Heart right ventricle (tissue), 16 donors: ENCODE measurements around the gene IL1RAPL2. TPM values are rescaled to one million over a fixed set of nuclear protein-coding genes. Genes with fewer than 3 reads are reported as not detected.

Experiments
- ATAC-seq, 8 donors: fragments of 200-7000 bp; cut with Tn5 transposase; one replicate each; pipeline ENCODE4 v1.9.1; 2020; ENCODE audit warnings: mild to moderate bottlenecking in 8 of 8, moderate library complexity in 8 of 8, moderate number of reproducible peaks in 1 of 8
- DNase-seq, 2 donors: peaks; one replicate each; pipeline ENCODE4 v3.0.0-alpha.2; 2020
- H3K27ac ChIP-seq, 10 donors: fragments of 200-600 bp; sonication (generic) in 2 of 10; one replicate each; pipeline versions ENCODE4 v1.5.0 to v1.8.0; 2020 to 2022; ENCODE audit warnings: mild to moderate bottlenecking in 3 of 10
- H3K27me3 ChIP-seq, 7 donors: fragments of 200-600 bp; one replicate each; pipeline ENCODE4 v1.8.0; 2021 to 2022; ENCODE audit warnings: mild to moderate bottlenecking in 2 of 7
- H3K36me3 ChIP-seq, 9 donors: fragments of 200-600 bp; sonication (generic) in 1 of 9; one replicate each; pipeline versions ENCODE4 v1.5.0 to v1.8.0; 2020 to 2022; ENCODE audit warnings: mild to moderate bottlenecking in 2 of 9
- H3K4me1 ChIP-seq, 9 donors: fragments of 200-600 bp; sonication (generic) in 1 of 9; one replicate each; pipeline versions ENCODE4 v1.5.0 to v1.8.0; 2020 to 2022; ENCODE audit warnings: mild to moderate bottlenecking in 4 of 9
- H3K4me3 ChIP-seq, 10 donors: fragments of 200-600 bp; sonication (generic) in 2 of 10; one replicate each; pipeline versions ENCODE4 v1.5.0 to v1.8.0; 2020 to 2022; ENCODE audit warnings: mild to moderate bottlenecking in 7 of 10, moderate library complexity in 2 of 10
- H3K9me3 ChIP-seq, 11 donors: fragments of 200-600 bp in 10 of 11; sonication (generic) in 2 of 11; one replicate each; pipeline versions ENCODE4 v1.5.0 to v1.8.0; 2013 to 2022; ENCODE audit warnings: mild to moderate bottlenecking in 2 of 11, control low read depth in 1 of 11, moderate library complexity in 1 of 11
- WGBS, 2 donors: extraction: QIAGEN DNeasy Blood & Tissue Kit; methylation state at CpG; one replicate each; pipeline ENCODE4 v1.1.7; 2013; ENCODE audit warnings: inconsistent platforms in 1 of 2; 5-methylcytosine and 5-hydroxymethylcytosine counted together
- intact Hi-C, 10 donors: fragments of 100-400 bp; cut with DNase I; formaldehyde crosslinking; loops; one replicate each; pipeline versions ENCODE4 v1.11.1 to v1.14.2; 2022
- polyA plus RNA-seq, 2 donors: library from polyadenylated mRNA; stranded (reverse); fragments of 200-250 nt; gene quantifications; one replicate each; pipeline ENCODE4 v1.2.3, GENCODE V29; 2013
- total RNA-seq, 10 donors: library from RNA; stranded (reverse); fragmentation: NEBNext Ultra II Directional in 3 of 10; extraction: Animal tissue kit (Norgen Biotek cat#: 25700) in 3 of 10; gene quantifications; one replicate each; pipeline versions ENCODE4 v1.2.1 to v1.2.4, GENCODE V29; 2021 to 2023
- TF ChIP-seq, protein P1 (sequence below), 9 donors: fragments of 200-600 bp; sonication (generic) in 2 of 9; IDR thresholded peaks; one replicate each; pipeline versions ENCODE4 v1.5.0 to v1.8.0; 2021 to 2022; ENCODE audit warnings: antibody characterized with exemption in 9 of 9, mild to moderate bottlenecking in 5 of 9, moderate library complexity in 1 of 9
- donor health status: Arrhythmogenic right ventricular cardiomyopathy.
- donor health status: ischemic (EF 13 %, LVEDD 7.1; RV severe dilation, severe dysfunction).
- donor health status: healthy with polysubstance abuse.
- donor health status: DM: no; HTN: yes; CAD: no.
- donor health status: DM: no; HTN: no; CAD: no.
- donor health status: ischemic (EF 25% LVEDD 6.9; RV normal size, moderate dysfunction).
- donor health status: ischemic (EF 25% LVEDD 5.7; RV mildly dilated, moderate dysfunction).
- donor health status: healthy.
- donor health status: DM: yes; HTN: yes; CAD: no.
- donor health status: Ischemic cardiomyopathy.
- donor health status: ischemic (EF 35%, LVEDD 5.7; RV mildly dilated, moderate dysfunction).
- donor health status: nonischemic (EF 11% LVEDD 7.7; RV severe dilation, severe dysfunction).
- donor health status: DM: yes; HTN: yes; CAD: no.
- donor health status: PGD.
- donor health status: ischemic (EF 29% LVEDD 5.4; RV normal size, mild dysfunction).
- donor health status: nonischemic (EF 23%, LVEDD 6.1; RV moderate dilation, normal function).

The IL1RAPL2 gene
- total and polyA plus RNA-seq, 12 donors: 0.01 TPM; not detected in 11

DNA sequence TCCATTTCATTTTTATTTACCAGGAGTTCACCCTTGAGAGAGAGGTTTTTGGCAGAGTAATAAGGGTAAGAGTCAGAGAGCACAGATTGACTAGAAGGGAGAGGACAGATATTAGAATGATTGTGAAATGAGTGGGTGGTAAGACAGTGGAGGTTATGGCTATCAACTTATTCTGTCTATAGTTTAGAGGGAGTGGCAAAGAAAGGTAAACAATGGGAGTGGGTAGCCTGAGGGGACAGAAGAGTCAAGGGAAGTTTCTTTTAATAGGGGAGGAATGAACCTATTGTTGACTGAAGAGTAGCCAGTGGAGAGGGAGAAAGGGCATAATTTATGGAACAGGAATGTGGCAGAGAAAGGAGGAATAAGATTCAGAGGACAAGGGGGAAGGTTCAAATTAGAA, 1069.8 kb downstream of the IL1RAPL2 start:
- no peak for ATAC-seq
- intact Hi-C loops: no loop called here
- Histone ChIP-seq H3K9me3 (no peaks in the 10 kb centered on the region), H3K4me1 (no peaks in the 10 kb centered on the region), H3K36me3 (no peaks in the 10 kb centered on the region), H3K27me3 (peaks cover 0 to 29% (median 0%) of the 10 kb centered on the region in 7 donors), H3K4me3 (no peak overlapping the region), H3K27ac (no peak overlapping the region)
- no peak for DNase-seq
- TF ChIP-seq, protein P1, sequence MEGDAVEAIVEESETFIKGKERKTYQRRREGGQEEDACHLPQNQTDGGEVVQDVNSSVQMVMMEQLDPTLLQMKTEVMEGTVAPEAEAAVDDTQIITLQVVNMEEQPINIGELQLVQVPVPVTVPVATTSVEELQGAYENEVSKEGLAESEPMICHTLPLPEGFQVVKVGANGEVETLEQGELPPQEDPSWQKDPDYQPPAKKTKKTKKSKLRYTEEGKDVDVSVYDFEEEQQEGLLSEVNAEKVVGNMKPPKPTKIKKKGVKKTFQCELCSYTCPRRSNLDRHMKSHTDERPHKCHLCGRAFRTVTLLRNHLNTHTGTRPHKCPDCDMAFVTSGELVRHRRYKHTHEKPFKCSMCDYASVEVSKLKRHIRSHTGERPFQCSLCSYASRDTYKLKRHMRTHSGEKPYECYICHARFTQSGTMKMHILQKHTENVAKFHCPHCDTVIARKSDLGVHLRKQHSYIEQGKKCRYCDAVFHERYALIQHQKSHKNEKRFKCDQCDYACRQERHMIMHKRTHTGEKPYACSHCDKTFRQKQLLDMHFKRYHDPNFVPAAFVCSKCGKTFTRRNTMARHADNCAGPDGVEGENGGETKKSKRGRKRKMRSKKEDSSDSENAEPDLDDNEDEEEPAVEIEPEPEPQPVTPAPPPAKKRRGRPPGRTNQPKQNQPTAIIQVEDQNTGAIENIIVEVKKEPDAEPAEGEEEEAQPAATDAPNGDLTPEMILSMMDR (IDR thresholded peaks at IDR 0.05): no peak

DNA sequence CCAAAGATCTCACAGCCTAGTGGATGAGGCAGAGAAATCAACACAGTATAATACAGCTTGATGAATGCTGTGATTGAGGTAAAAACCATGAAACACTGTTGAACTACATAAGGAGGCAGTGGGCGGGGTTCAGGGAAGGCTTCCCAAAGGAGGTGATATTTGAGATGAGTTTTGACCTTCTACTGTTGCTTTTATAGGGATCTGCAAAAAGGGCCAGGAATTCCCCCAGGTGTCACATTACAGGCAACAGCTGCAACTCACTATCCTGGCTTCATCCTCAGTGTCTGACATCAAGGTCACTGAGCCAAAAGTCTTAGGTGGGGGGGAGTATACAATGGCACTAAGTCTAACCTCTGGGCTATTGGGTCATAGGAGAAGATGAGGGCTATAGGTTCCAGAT, 1070.7 kb downstream of the IL1RAPL2 start:
- no peak overlapping the region for H3K27ac ChIP-seq
- DNase-seq (no peak), ATAC-seq (no peak)
- no peak overlapping the region for H3K4me3 ChIP-seq
- intact Hi-C loops: no loop called here
- TF ChIP-seq, protein P1 (IDR thresholded peaks at IDR 0.05): no peak
- no peaks in the 10 kb centered on the region for H3K9me3 ChIP-seq
- H3K36me3 ChIP-seq: no peaks in the 10 kb centered on the region
- H3K4me1 ChIP-seq: no peaks in the 10 kb centered on the region
- WGBS, 2 donors: 89 to 95% methylated on average over 1 of the region's 1 CpG
- peaks cover 0 to 33% (median 0%) of the 10 kb centered on the region in 7 donors for H3K27me3 ChIP-seq

DNA sequence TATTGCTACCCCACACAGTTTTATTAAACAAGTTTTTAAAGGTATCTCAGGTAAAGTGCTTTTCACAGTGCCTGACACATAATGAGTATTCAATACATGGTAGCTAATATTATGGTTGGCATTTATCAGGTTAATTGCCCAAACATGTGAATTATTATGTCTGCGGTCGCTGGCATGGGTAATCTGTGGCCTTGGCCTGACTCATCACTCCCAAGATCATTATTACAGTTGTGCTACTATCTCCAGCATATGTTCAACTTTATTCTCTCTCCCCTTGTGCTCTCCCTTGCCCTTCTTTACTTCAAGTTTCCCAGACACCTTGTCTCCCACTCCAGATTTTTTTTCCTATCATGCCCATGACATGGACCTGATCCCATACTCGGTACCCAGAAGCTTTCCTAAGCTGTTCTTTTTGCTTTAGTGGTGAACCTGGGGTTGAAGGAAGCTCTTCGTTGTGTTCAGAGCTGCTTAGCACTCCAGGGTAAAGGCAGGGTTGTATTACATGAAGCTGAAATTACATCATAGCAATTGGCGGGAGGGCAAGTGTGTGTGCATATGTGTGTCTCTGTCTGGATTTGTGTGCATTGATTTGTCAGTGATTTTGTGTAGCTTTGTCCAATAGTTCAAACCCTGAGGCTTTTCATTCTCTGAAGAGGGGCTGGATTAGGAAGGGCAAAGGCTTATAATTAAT, 1079.8 kb downstream of the IL1RAPL2 start:
- Histone ChIP-seq H3K27me3 (peaks cover 0 to 3% (median 0%) of the 10 kb centered on the region in 7 donors), H3K4me1 (no peaks in the 10 kb centered on the region), H3K9me3 (no peaks in the 10 kb centered on the region), H3K4me3 (no peak overlapping the region), H3K27ac (no peak overlapping the region), H3K36me3 (no peaks in the 10 kb centered on the region)
- intact Hi-C loops: no loop called here
- DNase-seq (no peak), ATAC-seq (no peak)
- WGBS, 2 donors: 62 to 74% methylated on average over 5 of the region's 5 CpGs
- TF ChIP-seq, protein P1 (IDR thresholded peaks at IDR 0.05): no peak

DNA sequence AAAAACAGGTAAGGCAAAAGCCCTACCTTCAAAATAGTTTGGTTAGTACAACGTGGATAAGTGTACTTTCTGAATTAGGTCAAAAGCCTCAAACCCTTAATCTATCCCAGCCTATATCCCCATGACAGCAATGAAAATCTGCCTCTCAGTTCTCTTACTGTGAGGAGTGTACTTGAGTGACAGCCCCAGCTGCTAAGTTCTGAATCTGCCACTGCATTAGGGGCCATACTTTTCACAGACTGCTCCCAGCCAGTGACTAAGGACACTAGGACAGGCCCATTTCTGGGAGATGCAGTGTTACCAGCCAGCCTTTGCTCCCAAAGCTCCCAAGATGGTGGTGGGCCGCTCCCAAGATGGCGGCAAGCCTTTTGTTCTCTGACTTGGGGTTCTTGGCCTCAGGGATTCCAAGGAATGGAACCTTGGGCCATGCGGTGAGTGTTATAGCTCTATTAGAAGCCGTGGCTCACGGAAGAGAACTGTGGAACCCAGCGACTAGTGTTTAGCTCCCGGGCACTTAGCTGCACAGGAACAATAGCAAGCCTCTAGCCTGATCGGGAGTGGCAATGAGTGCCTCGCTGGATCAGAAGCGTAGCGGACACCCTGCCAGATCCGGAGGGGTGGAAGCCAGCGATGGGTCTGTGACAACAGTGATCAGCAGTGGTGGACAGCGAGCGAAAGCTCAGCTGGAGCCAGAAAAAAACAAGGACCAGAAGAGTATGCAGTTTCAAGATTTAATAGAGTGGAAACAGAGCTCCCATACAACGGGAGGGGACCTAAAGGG, 1080.8 kb downstream of the IL1RAPL2 start:
- TF ChIP-seq, protein P1 (IDR thresholded peaks at IDR 0.05): no peak
- Histone ChIP-seq H3K36me3 (no peaks in the 10 kb centered on the region), H3K27me3 (no peaks in the 10 kb centered on the region), H3K4me1 (no peaks in the 10 kb centered on the region), H3K9me3 (no peaks in the 10 kb centered on the region), H3K4me3 (no peak overlapping the region), H3K27ac (no peak overlapping the region)
- WGBS, 2 donors: 91 to 92% methylated on average over 17 of the region's 17 CpGs
- intact Hi-C loops: no loop called here
- ATAC-seq: no peak
- no peak for DNase-seq
